Measurements from ENCODE around the gene SDHD.

The SDHD gene

GRCh38 chr11:112097734-112098528 is 11.3 kb downstream of the SDHD start:
- no peak for DNase-seq
- H3K9me3 ChIP-seq (ENCODE audit: control insufficient read depth, low read length) = no peaks in the 10 kb centered on the region
- no peak overlapping the region for H3K27ac ChIP-seq (ENCODE audit: insufficient read depth, low read length, poor library complexity, severe bottlenecking)
- H3K4me1 ChIP-seq (ENCODE audit: control insufficient read depth, insufficient read depth, low read length, poor library complexity, severe bottlenecking) = no peaks in the 10 kb centered on the region
- H3K4me3 ChIP-seq (ENCODE audit: insufficient read depth, low read depth, low read length, poor library complexity, severe bottlenecking) = no peak overlapping the region
- peaks cover 18% of the 10 kb centered on the region for H3K36me3 ChIP-seq (ENCODE audit: control insufficient read depth, insufficient read depth, low read length)
- H3K27me3 ChIP-seq (replicated peaks; ENCODE audit: control insufficient read depth, insufficient read depth, low read length, poor library complexity, severe bottlenecking) = no peaks in the 10 kb centered on the region

GRCh38 chr11:112100462-112100861 is 13.8 kb downstream of the SDHD start:
- Histone ChIP-seq H3K36me3 (ENCODE audit: control insufficient read depth, insufficient read depth, low read length) (peaks cover 14% of the 10 kb centered on the region), H3K4me3 (ENCODE audit: insufficient read depth, low read depth, low read length, poor library complexity, severe bottlenecking) (no peak overlapping the region), H3K27me3 (replicated peaks; ENCODE audit: control insufficient read depth, insufficient read depth, low read length, poor library complexity, severe bottlenecking) (no peaks in the 10 kb centered on the region), H3K27ac (ENCODE audit: insufficient read depth, low read length, poor library complexity, severe bottlenecking) (no peak overlapping the region), H3K9me3 (ENCODE audit: control insufficient read depth, low read length) (no peaks in the 10 kb centered on the region), H3K4me1 (ENCODE audit: control insufficient read depth, insufficient read depth, low read length, poor library complexity, severe bottlenecking) (no peaks in the 10 kb centered on the region)
- DNase-seq = no peak

- H3K27ac ChIP-seq (ENCODE audit: insufficient read depth, low read length, poor library complexity, severe bottlenecking) = no peak overlapping the region
- DNase-seq = no peak
- H3K4me3 ChIP-seq (ENCODE audit: insufficient read depth, low read depth, low read length, poor library complexity, severe bottlenecking) = no peak overlapping the region
- peaks cover 2% of the 10 kb centered on the region for H3K36me3 ChIP-seq (ENCODE audit: control insufficient read depth, insufficient read depth, low read length)
- no peaks in the 10 kb centered on the region for H3K27me3 ChIP-seq (replicated peaks; ENCODE audit: control insufficient read depth, insufficient read depth, low read length, poor library complexity, severe bottlenecking)
- no peaks in the 10 kb centered on the region for H3K4me1 ChIP-seq (ENCODE audit: control insufficient read depth, insufficient read depth, low read length, poor library complexity, severe bottlenecking)
- no peaks in the 10 kb centered on the region for H3K9me3 ChIP-seq (ENCODE audit: control insufficient read depth, low read length)
Observed at GRCh38 chr11:112103446-112103845, 16.8 kb downstream of the SDHD start.

- Histone ChIP-seq H3K4me1 (ENCODE audit: control insufficient read depth, insufficient read depth, low read length, poor library complexity, severe bottlenecking) (no peaks in the 10 kb centered on the region), H3K27ac (ENCODE audit: insufficient read depth, low read length, poor library complexity, severe bottlenecking) (no peak overlapping the region), H3K36me3 (ENCODE audit: control insufficient read depth, insufficient read depth, low read length) (no peaks in the 10 kb centered on the region), H3K27me3 (replicated peaks; ENCODE audit: control insufficient read depth, insufficient read depth, low read length, poor library complexity, severe bottlenecking) (no peaks in the 10 kb centered on the region), H3K9me3 (ENCODE audit: control insufficient read depth, low read length) (no peaks in the 10 kb centered on the region), H3K4me3 (ENCODE audit: insufficient read depth, low read depth, low read length, poor library complexity, severe bottlenecking) (no peak overlapping the region)
- DNase-seq = no peak
Observed at GRCh38 chr11:112106070-112106469, 19.4 kb downstream of the SDHD start.

GRCh38 chr11:112113539-112114457 is 27.1 kb downstream of the SDHD start:
- Histone ChIP-seq H3K4me1 (ENCODE audit: control insufficient read depth, insufficient read depth, low read length, poor library complexity, severe bottlenecking) (no peaks in the 10 kb centered on the region), H3K27ac (ENCODE audit: insufficient read depth, low read length, poor library complexity, severe bottlenecking) (no peak overlapping the region), H3K36me3 (ENCODE audit: control insufficient read depth, insufficient read depth, low read length) (no peaks in the 10 kb centered on the region), H3K27me3 (replicated peaks; ENCODE audit: control insufficient read depth, insufficient read depth, low read length, poor library complexity, severe bottlenecking) (no peaks in the 10 kb centered on the region), H3K9me3 (ENCODE audit: control insufficient read depth, low read length) (no peaks in the 10 kb centered on the region), H3K4me3 (ENCODE audit: insufficient read depth, low read depth, low read length, poor library complexity, severe bottlenecking) (no peak overlapping the region)
- DNase-seq = no peak

- no peaks in the 10 kb centered on the region for H3K9me3 ChIP-seq (ENCODE audit: control insufficient read depth, low read length)
- no peak overlapping the region for H3K27ac ChIP-seq (ENCODE audit: insufficient read depth, low read length, poor library complexity, severe bottlenecking)
- H3K4me3 ChIP-seq (ENCODE audit: insufficient read depth, low read depth, low read length, poor library complexity, severe bottlenecking) = no peak overlapping the region
- H3K36me3 ChIP-seq (ENCODE audit: control insufficient read depth, insufficient read depth, low read length) = no peaks in the 10 kb centered on the region
- H3K27me3 ChIP-seq (replicated peaks; ENCODE audit: control insufficient read depth, insufficient read depth, low read length, poor library complexity, severe bottlenecking) = no peaks in the 10 kb centered on the region
- DNase-seq = no peak
- no peaks in the 10 kb centered on the region for H3K4me1 ChIP-seq (ENCODE audit: control insufficient read depth, insufficient read depth, low read length, poor library complexity, severe bottlenecking)
Observed at GRCh38 chr11:112114460-112114859, 27.8 kb downstream of the SDHD start.

- H3K4me3 ChIP-seq (ENCODE audit: insufficient read depth, low read depth, low read length, poor library complexity, severe bottlenecking) = no peak overlapping the region
- DNase-seq = no peak
- H3K27me3 ChIP-seq (replicated peaks; ENCODE audit: control insufficient read depth, insufficient read depth, low read length, poor library complexity, severe bottlenecking) = no peaks in the 10 kb centered on the region
- no peaks in the 10 kb centered on the region for H3K36me3 ChIP-seq (ENCODE audit: control insufficient read depth, insufficient read depth, low read length)
- no peak overlapping the region for H3K27ac ChIP-seq (ENCODE audit: insufficient read depth, low read length, poor library complexity, severe bottlenecking)
- H3K4me1 ChIP-seq (ENCODE audit: control insufficient read depth, insufficient read depth, low read length, poor library complexity, severe bottlenecking) = no peaks in the 10 kb centered on the region
- H3K9me3 ChIP-seq (ENCODE audit: control insufficient read depth, low read length) = no peaks in the 10 kb centered on the region
Observed at GRCh38 chr11:112115386-112115785, 28.7 kb downstream of the SDHD start.

- Histone ChIP-seq H3K9me3 (ENCODE audit: control insufficient read depth, low read length) (no peaks in the 10 kb centered on the region), H3K36me3 (ENCODE audit: control insufficient read depth, insufficient read depth, low read length) (no peaks in the 10 kb centered on the region), H3K27me3 (replicated peaks; ENCODE audit: control insufficient read depth, insufficient read depth, low read length, poor library complexity, severe bottlenecking) (no peaks in the 10 kb centered on the region), H3K27ac (ENCODE audit: insufficient read depth, low read length, poor library complexity, severe bottlenecking) (no peak overlapping the region), H3K4me1 (ENCODE audit: control insufficient read depth, insufficient read depth, low read length, poor library complexity, severe bottlenecking) (no peaks in the 10 kb centered on the region), H3K4me3 (ENCODE audit: insufficient read depth, low read depth, low read length, poor library complexity, severe bottlenecking) (no peak overlapping the region)
- DNase-seq = no peak
Observed at GRCh38 chr11:112118176-112118575, 31.5 kb downstream of the SDHD start.

GRCh38 chr11:112121981-112122615 is 35.4 kb downstream of the SDHD start:
- no peaks in the 10 kb centered on the region for H3K27me3 ChIP-seq (replicated peaks; ENCODE audit: control insufficient read depth, insufficient read depth, low read length, poor library complexity, severe bottlenecking)
- no peaks in the 10 kb centered on the region for H3K4me1 ChIP-seq (ENCODE audit: control insufficient read depth, insufficient read depth, low read length, poor library complexity, severe bottlenecking)
- H3K9me3 ChIP-seq (ENCODE audit: control insufficient read depth, low read length) = no peaks in the 10 kb centered on the region
- no peaks in the 10 kb centered on the region for H3K36me3 ChIP-seq (ENCODE audit: control insufficient read depth, insufficient read depth, low read length)
- no peak overlapping the region for H3K27ac ChIP-seq (ENCODE audit: insufficient read depth, low read length, poor library complexity, severe bottlenecking)
- DNase-seq = no peak
- no peak overlapping the region for H3K4me3 ChIP-seq (ENCODE audit: insufficient read depth, low read depth, low read length, poor library complexity, severe bottlenecking)

All from effector memory CD4-positive, alpha-beta T cell (primary cell).